ENCODE results near the gene AMZ1.
"Not testable (repeated sequence)": the region's sequence is repeated elsewhere in the genome, so short reads cannot be mapped to it uniquely, and the experiment has no call there.

AMZ1 gene

DNA sequence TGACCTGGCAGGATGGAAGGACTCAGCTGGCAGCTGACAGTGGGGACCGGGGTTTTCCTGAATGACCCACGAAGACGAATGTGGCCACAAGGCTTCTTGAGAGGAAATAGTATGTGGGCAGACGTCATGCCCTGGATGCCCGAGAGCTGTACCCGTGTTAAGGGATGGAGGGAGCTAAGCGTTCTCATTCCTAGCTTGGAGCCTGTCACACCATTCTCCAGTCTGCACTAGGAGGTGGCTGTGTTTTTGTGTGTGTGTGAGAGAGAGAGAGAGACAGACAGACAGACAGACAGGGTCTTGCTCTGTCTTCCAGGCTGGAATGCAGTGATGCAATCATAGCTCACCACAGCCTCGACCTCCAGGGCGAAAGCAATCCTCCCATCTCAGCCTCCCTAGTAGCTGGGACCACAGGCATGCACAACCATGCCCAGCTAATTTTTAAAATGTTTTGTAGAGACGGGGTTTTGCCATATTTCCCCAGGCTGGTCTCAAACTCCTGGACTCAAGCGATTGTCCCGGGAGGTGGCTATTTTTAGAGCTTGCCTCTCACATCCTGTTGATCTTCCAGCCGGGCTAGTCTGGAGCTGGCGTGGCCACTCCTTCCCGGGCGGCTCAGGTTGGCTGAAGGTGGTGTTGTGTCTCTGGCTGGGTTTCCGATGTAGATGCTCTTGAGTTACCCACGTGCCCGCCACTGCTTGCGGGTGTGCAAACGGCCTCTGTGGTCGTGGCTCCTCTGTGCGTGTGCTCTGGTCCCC is 2.1 kb downstream of the AMZ1 start:
- ATAC-seq: no peak
- H3K4me1 Mint-ChIP-seq: peaks cover 29% of the 10 kb centered on the region
- H3K4me3 Mint-ChIP-seq: no peak overlapping the region
- H3K27ac Mint-ChIP-seq: no peak overlapping the region
- peaks cover 73% of the 10 kb centered on the region for H3K27me3 Mint-ChIP-seq
- no peak for DNase-seq
- H3K9me3 Mint-ChIP-seq: no peaks in the 10 kb centered on the region

DNA sequence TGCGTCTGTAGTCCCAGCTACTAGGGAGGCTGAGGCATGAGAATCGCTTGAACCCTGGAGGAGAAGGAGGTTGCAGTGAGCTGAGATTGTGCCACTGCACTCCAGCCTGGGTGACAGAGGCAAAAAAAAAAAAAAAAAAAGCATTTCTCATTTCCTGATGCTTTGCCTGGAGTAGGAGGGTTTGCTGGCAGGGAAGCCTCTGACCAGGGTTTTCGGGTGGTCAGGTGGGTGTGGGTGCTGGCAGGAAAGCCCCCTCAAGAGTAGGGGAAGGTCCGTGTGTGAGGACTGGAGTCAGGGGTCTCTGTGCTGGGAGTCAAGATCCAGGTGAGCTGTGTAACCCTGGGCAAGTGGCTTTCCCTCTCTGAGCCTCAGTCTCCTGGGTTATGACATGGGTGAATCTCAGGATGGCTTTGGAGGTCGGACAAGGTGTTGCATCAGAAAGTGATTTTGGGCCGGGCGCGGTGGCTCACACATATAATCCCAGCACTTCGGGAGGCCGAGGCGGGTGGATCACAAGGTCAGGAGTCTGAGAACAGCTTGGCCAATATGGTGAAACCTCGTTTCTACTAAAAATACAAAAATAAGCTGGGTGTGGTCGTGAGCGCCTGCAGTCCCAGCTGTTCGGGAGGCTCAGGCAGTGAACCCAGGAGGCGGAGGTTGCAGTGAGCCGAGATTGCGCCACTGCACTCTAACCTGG is 3.2 kb downstream of the AMZ1 start:
- Mint-ChIP-seq H3K27me3 (peaks cover 69% of the 10 kb centered on the region), H3K27ac (peak overlapping the region in 1 of 2 donors; percentile 73)

DNA sequence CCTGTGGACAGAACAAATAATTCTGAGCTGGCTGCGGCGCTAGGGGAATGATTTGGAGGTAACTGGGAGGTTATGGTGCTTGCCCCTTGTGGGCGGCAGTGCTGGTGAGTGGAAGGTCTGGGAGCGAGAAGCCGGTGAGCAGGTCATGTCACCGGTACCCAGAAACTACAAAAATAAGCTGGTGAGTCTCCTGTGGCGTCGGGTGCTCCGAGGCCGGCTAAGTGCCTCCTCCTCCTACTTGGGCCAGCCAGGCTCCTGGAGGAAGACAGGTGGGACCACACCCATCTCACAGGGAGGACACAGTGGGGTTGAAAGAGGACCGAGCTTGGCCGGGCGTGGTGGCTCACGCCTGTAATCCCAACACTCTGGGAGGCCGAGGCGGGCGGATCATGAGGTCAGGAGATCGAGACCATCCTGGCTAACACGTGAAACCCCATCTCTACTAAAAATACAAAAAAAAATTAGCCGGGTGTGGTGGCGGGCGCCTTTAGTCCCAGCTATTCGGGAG is 4.0 kb downstream of the AMZ1 start:
- not testable (repeated sequence) for DNase-seq, H3K27ac Mint-ChIP-seq, H3K4me3 Mint-ChIP-seq, ATAC-seq, H3K9me3 Mint-ChIP-seq
- Mint-ChIP-seq H3K27me3 (peaks cover 70% of the 10 kb centered on the region), H3K4me1 (peaks cover 29% of the 10 kb centered on the region)

More for the DNA sequence above, 3.2 kb downstream of the AMZ1 start:
- no peaks in the 10 kb centered on the region for H3K9me3 Mint-ChIP-seq
- peaks cover 29% of the 10 kb centered on the region for H3K4me1 Mint-ChIP-seq
- no peak for ATAC-seq
- DNase-seq: no peak
- no peak overlapping the region for H3K4me3 Mint-ChIP-seq

DNA sequence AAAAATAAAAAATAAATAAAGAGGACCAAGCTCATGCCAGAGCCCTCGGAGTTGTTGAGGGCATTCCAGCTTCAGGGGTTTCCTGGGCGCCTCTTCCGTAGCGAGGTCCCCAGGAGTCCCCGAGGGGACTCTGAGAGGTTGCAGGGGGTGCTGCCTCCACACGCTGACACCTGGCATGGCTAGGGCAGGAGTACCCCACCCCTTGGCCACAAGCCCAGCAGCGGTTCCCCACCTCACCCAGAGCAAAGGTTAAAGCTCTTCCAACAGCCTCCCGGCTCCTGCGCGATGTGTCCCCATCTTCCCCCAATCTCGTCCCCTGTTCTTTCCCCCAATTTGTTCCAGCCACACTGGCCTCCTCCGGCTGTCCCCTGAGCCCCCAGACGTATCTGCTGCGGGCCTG is 4.5 kb downstream of the AMZ1 start:
- Mint-ChIP-seq H3K27ac (no peak overlapping the region), H3K9me3 (no peaks in the 10 kb centered on the region), H3K4me1 (peaks cover 29% of the 10 kb centered on the region), H3K4me3 (no peak overlapping the region), H3K27me3 (peaks cover 70% of the 10 kb centered on the region)
- no peak for ATAC-seq
- DNase-seq: no peak

DNA sequence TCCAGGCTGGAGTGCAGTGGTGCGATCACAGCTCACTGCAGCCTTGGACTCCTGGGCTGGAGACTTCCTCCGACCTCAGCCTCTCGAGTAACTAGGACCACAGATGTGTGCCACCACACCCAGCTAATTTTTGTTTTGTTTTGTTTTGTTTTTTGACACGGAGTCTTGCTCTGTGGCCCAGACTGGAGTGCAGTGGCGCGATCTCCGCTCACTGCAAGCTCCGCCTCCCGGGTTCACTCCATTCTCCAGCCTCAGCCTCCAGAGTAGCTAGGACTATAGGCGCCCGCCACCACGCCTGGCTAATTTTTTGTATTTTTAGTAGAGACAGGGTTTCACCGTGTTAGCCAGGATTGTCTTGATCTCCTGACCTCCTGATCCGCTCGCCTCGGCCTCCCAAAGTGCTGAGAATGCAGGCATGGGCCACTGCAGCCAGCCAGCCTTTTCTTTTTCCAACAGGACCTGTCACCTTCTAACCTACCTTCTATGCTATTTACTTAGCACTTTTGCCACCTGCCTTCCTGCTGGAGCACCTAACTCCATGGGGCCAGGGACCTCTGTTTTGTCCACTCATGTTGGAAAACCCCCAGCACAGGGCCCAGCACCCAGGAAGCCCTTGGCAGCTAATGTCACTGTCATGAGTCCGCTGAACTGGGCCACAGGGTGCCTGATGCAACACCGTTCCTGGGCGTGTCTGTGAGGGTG is 5.6 kb downstream of the AMZ1 start:
- not testable (repeated sequence) for H3K9me3 Mint-ChIP-seq, ATAC-seq, H3K4me3 Mint-ChIP-seq, DNase-seq, H3K27ac Mint-ChIP-seq
- Mint-ChIP-seq H3K27me3 (peaks cover 74% of the 10 kb centered on the region), H3K4me1 (peaks cover 33% of the 10 kb centered on the region)

DNA sequence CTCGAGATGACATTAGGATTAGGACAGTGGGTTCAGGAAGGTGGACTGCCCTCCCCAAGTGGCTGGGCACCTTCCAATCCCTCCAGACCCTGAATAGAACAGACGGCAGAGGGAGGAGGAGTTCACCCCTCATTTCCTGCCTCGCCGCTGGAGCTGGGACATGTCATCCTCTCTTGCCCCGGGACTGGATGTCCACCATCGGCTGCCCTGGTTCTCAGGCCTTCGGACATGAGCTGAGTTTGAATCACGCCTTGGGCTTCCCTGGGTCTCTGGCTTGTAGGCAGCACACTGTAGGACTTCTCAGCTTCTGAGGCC is 6.1 kb downstream of the AMZ1 start:
- Mint-ChIP-seq H3K27me3 (peaks cover 69% of the 10 kb centered on the region), H3K4me1 (peaks cover 33% of the 10 kb centered on the region)
- H3K9me3 Mint-ChIP-seq, DNase-seq, H3K27ac Mint-ChIP-seq, H3K4me3 Mint-ChIP-seq, ATAC-seq: not testable (repeated sequence)

DNA sequence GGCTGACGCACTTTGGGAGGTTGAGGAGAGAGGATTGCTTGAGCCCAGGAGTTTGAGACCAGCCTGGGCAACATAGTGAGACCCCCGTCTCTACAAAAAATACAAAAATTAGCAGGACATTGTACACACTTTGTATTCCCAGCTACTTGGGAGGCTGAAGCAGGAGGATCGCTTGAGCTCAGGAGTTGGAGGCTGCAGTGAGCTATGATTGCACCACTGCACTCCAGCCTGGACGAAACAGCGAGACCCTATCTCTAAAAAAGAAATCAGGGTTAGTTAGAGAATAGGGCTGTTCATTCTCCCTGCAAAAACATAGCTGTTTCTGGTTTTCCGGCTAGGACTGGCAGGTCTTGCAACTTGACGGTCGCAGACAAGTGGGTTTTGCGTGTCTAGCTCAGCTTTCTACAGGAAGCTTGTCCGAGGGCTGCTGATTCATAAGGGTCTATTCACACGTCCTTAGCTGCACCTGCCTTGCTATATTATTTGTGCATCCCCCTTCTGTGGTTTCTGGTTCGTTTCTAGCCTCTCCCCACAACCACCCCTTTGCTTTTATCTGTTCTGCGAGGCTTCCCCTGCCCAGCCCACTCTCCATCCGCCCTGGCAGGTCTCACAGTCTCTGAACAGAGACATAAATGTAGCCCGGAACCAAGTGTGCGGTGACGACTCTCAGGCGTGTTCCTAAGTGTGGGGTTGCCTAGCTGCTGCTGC is 10.7 kb downstream of the AMZ1 start:
- Mint-ChIP-seq H3K27ac (no peak overlapping the region), H3K27me3 (peaks cover 75% of the 10 kb centered on the region), H3K9me3 (no peaks in the 10 kb centered on the region), H3K4me1 (peaks cover 30% of the 10 kb centered on the region), H3K4me3 (peak overlapping the region; percentile 72 to 74)
- DNase-seq (peak; percentile 81 to 89), ATAC-seq (peak; percentile 97)

DNA sequence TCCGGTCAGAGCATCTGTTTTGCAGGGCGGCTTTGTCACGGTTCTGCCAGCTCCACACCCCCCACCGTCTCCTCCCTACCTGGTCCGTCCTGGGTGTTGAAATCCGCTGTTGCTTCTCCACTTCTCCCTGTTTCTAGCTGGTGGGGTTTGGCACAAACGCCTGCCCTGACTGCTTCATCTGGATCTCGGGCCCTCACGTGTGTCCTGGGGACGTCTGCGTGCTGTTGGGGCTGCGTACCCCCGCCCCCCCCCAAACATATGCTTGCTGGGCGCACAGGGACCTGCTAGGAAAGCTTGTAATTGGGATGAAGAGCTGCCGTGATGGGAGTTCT is 11.3 kb downstream of the AMZ1 start:
- H3K27me3 Mint-ChIP-seq: peaks cover 78% of the 10 kb centered on the region

DNA sequence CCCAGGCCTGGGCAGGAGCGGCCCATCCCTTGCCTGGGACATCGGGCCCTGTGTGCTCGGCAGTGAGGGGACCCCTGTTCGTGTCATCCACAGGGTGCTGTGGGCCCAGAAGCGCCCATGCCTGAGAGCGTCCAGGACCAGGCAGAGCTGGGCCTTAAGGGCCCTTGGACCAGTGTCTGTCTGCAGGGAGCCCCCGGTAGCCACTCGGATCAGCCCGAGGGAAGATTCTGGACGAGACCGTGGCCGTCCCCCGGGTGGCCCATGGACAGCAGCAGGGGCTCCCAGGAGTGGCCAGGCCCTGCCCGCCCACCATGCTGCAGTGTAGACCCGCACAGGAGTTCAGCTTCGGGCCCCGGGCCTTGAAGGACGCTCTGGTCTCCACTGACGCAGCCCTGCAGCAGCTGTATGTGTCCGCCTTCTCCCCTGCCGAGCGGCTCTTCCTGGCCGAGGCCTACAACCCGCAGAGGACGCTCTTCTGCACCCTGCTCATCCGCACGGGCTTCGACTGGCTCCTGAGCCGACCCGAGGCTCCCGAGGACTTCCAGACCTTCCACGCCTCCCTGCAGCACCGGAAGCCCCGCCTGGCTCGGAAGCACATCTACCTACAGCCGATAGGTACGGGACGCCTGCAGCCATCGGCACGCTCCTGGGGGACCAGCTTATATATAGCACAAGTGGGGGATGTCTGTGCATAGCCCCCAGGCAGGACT is 12.3 kb downstream of the AMZ1 start:
- H3K4me1 Mint-ChIP-seq: peaks cover 30% of the 10 kb centered on the region
- H3K27ac Mint-ChIP-seq: no peak overlapping the region
- H3K9me3 Mint-ChIP-seq: no peaks in the 10 kb centered on the region
- peak overlapping the region; percentile 0 to 23 for H3K4me3 Mint-ChIP-seq
- no peak for DNase-seq
- peaks cover 77% of the 10 kb centered on the region for H3K27me3 Mint-ChIP-seq
- ATAC-seq: no peak

More for the DNA sequence above, 11.3 kb downstream of the AMZ1 start:
- no peak for ATAC-seq
- no peak for DNase-seq
- Mint-ChIP-seq H3K4me3 (peak overlapping the region; percentile 72 to 74), H3K4me1 (peaks cover 30% of the 10 kb centered on the region), H3K27ac (peak overlapping the region in 1 of 2 donors; percentile 62), H3K9me3 (no peaks in the 10 kb centered on the region)

DNA sequence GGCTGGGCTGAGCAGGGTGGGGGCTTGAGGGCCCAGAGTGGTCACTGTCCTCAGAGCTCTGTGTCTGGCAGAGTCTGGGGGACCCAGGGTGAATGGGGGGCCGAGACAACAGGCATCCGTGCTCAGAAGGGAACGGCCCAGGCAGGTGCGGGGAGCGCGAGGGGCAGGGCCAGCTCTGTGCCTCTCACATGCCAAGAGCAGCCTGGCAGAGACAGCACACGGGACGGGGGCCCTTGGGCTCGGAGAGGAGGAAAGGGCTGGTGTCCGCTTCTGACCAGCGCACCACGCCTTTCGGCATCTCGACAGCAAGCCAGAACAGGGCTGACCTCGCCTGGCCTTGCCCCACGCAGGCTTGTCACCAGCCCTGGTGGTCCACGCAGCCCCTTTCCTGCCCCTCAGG is 13.4 kb downstream of the AMZ1 start:
- Mint-ChIP-seq H3K27me3 (peaks cover 84% of the 10 kb centered on the region), H3K27ac (peak overlapping the region in 1 of 2 donors; percentile 44), H3K9me3 (no peaks in the 10 kb centered on the region), H3K4me3 (no peak overlapping the region), H3K4me1 (peaks cover 30% of the 10 kb centered on the region)
- no peak for ATAC-seq
- no peak for DNase-seq

DNA sequence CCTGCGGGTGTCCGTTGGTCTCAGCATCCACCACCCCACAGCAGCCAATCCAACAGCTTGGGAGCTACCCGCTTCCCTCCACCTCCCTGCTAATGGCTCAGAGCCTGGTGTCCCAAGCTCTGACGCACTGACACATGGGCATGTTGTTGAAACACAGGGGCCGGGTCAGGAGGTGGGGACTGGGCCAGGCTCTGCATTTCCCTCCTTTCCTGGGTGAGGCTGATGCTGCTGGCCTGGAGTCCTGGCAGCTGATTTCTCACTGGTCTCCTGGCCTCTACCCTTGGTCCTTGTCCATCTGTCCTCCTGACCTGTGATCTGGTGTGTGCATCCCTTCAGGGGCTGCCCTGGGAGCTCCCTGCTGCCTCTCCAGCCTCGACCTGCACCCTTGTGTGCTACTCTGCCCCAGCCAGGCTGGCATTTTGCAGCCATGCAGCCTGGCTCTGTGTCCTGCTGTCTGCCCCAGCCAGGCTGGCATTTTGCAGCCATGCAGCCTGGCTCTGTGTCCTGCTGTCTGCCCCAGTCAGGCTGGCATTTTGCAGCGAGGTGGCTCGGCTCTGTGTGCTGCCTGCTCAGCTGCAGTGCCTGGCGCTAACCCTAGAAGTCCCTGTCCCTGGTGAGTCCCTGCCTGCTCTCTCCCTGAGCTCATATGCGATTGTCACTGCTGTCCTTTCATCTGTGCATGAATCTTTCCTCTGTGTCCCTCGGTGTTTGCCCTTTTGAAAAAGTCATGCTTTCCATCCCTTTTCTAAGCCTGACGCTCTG is 14.0 kb downstream of the AMZ1 start:
- no peak for ATAC-seq
- Mint-ChIP-seq H3K9me3 (no peaks in the 10 kb centered on the region), H3K27me3 (peaks cover 84% of the 10 kb centered on the region), H3K27ac (peak overlapping the region in 1 of 2 donors; percentile 44), H3K4me1 (peaks cover 30% of the 10 kb centered on the region), H3K4me3 (no peak overlapping the region)
- DNase-seq: no peak

DNA sequence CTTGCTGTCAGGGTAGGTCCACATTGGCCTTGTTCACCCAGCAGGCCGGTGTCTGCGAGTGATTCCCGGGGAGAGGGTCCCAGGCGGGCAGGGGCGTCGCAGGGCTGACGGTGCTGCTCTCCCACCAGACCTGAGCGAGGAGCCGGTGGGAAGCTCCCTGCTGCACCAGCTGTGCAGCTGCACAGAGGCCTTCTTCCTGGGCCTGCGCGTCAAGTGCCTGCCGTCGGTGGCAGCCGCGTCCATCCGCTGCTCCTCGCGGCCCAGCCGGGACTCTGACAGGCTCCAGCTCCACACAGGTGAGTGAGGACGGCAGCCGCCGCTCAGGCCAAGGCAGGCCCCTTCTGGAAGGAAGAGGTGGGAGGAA is 14.6 kb downstream of the AMZ1 start:
- Mint-ChIP-seq H3K4me1 (peaks cover 30% of the 10 kb centered on the region), H3K27ac (no peak overlapping the region), H3K27me3 (peaks cover 84% of the 10 kb centered on the region), H3K4me3 (no peak overlapping the region), H3K9me3 (no peaks in the 10 kb centered on the region)
- ATAC-seq (no peak), DNase-seq (no peak)

DNA sequence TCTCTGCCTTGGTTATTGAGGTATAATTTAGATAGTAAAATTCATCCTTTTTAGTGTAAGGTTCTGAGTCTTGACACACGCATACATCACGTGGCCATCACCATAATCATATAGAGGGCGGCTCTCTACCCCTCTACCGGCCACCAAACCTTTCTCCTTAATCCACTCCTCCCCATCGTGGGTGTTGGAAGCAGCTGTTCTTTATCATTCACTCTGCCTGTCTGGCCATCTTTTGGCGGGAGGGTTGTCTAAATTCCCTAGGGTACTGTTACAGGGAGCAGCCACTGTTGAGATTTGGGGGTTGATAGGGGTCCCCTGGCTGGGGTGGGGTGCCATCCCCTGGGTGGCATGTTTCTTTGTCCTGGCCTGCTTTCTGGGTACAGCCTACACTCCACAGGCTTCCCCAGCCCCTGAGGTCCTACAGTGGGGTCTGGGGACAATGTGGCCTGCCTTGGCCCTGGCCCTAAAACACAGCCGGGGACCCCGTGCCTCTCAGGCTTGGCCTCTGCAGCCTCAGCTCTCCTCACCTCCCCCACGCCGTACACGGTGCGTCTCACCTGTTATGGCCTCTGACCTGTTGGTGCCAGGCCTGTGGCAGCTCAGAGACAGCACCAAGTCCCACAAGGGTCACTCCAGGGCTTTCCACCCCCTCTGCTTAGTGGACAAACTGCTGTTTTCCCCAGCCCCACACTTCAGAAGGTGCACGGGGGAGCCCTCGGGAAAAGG is 17.5 kb downstream of the AMZ1 start:
- no peak for ATAC-seq
- DNase-seq: no peak
- H3K9me3 Mint-ChIP-seq: no peaks in the 10 kb centered on the region
- H3K4me3 Mint-ChIP-seq: no peak overlapping the region
- H3K27me3 Mint-ChIP-seq: peaks cover 90% of the 10 kb centered on the region
- peaks cover 22% of the 10 kb centered on the region for H3K4me1 Mint-ChIP-seq
- no peak overlapping the region for H3K27ac Mint-ChIP-seq

DNA sequence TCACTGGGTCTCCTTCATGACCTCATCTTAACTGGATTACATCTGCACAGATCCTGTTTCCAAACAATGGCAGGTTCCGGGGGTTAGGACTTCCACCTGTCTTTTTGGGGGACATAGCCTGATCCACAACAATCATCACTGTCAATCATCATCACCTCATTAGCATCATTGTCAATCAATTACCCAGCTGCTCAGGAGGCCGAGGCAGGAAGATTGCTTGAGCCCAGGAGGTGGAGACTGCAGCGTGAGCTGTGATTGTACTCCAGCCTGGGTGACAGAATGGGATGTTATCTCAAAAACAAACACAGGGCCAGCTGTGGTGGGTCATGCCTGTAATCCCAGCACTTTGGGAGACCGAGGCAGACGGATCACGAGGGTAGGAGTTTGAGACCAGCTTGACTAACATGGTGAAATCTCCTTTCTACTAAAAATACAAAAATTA is 18.7 kb downstream of the AMZ1 start:
- Mint-ChIP-seq H3K27ac (no peak overlapping the region), H3K9me3 (no peaks in the 10 kb centered on the region), H3K27me3 (peaks cover 89% of the 10 kb centered on the region), H3K4me1 (peaks cover 29% of the 10 kb centered on the region), H3K4me3 (no peak overlapping the region)
- DNase-seq (no peak), ATAC-seq (no peak)
